K562 (cell line): ENCODE measurements around the gene FADS1. TPM values are rescaled to one million over a fixed set of nuclear protein-coding genes. Genes with fewer than 3 reads are reported as not detected.

Experiments used
- ARNT ChIP-seq, 2 experiments: fragments of 450-650 bp; IDR thresholded peaks; 2 replicates each; pipeline ENCODE4 v1.6.1; 2016; ENCODE audit warnings: mild to moderate bottlenecking in 1 of 2
- CCNT2 ChIP-seq: IDR thresholded peaks from 2 replicates; pipeline ENCODE4 v1.6.1; 2011; ENCODE audit warnings: borderline replicate concordance, low read depth, mild to moderate bottlenecking, moderate library complexity, mixed read lengths, low read length; ENCODE audit not compliant: insufficient read length; ENCODE audit errors: extremely low read depth
- CHD2 ChIP-seq: IDR thresholded peaks from 2 replicates; pipeline ENCODE4 v1.6.1; 2011; ENCODE audit warnings: low read depth, low read length
- CREM ChIP-seq: IDR thresholded peaks from 2 replicates; pipeline ENCODE4 v1.6.1; 2014; ENCODE audit warnings: antibody characterized with exemption, low read depth
- DPF2 ChIP-seq: fragments of 450-650 bp; IDR thresholded peaks from 2 replicates; pipeline ENCODE4 v1.6.1; 2016
- GTF2F1 ChIP-seq: IDR thresholded peaks from 2 replicates; pipeline ENCODE4 v1.6.1; 2011; ENCODE audit warnings: low read depth, low read length, improper control_type of control experiment
- HMG20B ChIP-seq: fragments of 250-450 bp; sonication (Bioruptor Pico); IDR thresholded peaks from 2 replicates; pipeline ENCODE4 v1.5.0; 2021; ENCODE audit warnings: mild to moderate bottlenecking
- NR2C2 ChIP-seq, 2 experiments: fragments of 200-800 bp in 1 of 2; sonication (Bioruptor generic) in 1 of 2; sonication (generic) in 1 of 2; formaldehyde crosslinking in 1 of 2; IDR thresholded peaks; 2 replicates each; pipeline versions ENCODE4 v1.6.1 to v1.8.0; 2016 to 2022; ENCODE audit warnings: mild to moderate bottlenecking in 1 of 2, missing compliant biosample characterization in 1 of 2, missing genetic modification characterization in 1 of 2, missing genetic modification reagents in 1 of 2
- POLR2AphosphoS2 ChIP-seq: IDR thresholded peaks from 2 replicates; pipeline ENCODE4 v1.6.1; 2012; ENCODE audit warnings: low read length, improper control_type of control experiment
- POLR2AphosphoS5 ChIP-seq: IDR thresholded peaks from 2 replicates; pipeline ENCODE4 v1.6.1; 2011; ENCODE audit warnings: mild to moderate bottlenecking, low read depth, low read length, moderate library complexity; ENCODE audit not compliant: control insufficient read depth, insufficient read depth
- SMAD1 ChIP-seq: fragments of 150-350 bp; IDR thresholded peaks from 2 replicates; pipeline ENCODE4 v1.6.1; 2014; ENCODE audit warnings: low read length, low read depth; ENCODE audit not compliant: partially characterized antibody
- SMAD4 ChIP-seq: fragments of 250-450 bp; sonication (Bioruptor Pico); conservative IDR thresholded peaks from 2 replicates; pipeline ENCODE4 v1.8.0; 2021; ENCODE audit warnings: inconsistent platforms, mild to moderate bottlenecking, moderate library complexity
- SUPT5H ChIP-seq: fragments of 450-650 bp; IDR thresholded peaks from 2 replicates; pipeline ENCODE4 v1.6.1; 2016
- TARDBP ChIP-seq: fragments of 450-650 bp; IDR thresholded peaks from 2 replicates; pipeline ENCODE4 v1.6.1; 2016
- ZNF165 ChIP-seq: fragments of 250-450 bp; sonication (Bioruptor Pico); IDR thresholded peaks from 2 replicates; pipeline ENCODE4 v1.4.0; 2020; ENCODE audit warnings: borderline replicate concordance
- ZNF431 ChIP-seq: sonication (generic); formaldehyde crosslinking; IDR thresholded peaks from 2 replicates; pipeline ENCODE4 v1.8.0; 2022; ENCODE audit warnings: mild to moderate bottlenecking, missing genetic modification reagents
- polyA plus RNA-seq, 8 experiments: library from polyadenylated mRNA; depleted of rRNA in 4 of 8; stranded (reverse) in 5 of 8; unstranded in 3 of 8; fragments of >200 nt; fragmentation: Nextera tagmentation in 2 of 8; fragmentation: Illumina TruSeq in 1 of 8; extraction: Ambion mirVana in 2 of 8; extraction: Trizol in 1 of 8; gene quantifications; 2 replicates each; pipeline versions ENCODE4 v1.2.1 to v1.2.3, GENCODE V29; 2011 to 2014; ENCODE audit warnings: inconsistent platforms in 1 of 8, missing spikeins in 1 of 8
- total RNA-seq, 7 experiments: library from RNA; depleted of rRNA in 6 of 7; stranded (reverse); fragments of >200 nt in 6 of 7; fragmentation: Illumina TruSeq in 2 of 7; extraction: Trizol in 2 of 7; gene quantifications; 2 replicates each; pipeline versions ENCODE4 v1.2.1 to v1.2.3, GENCODE V29; 2011 to 2021; ENCODE audit warnings: low replicate concordance in 1 of 7
- TF ChIP-seq, protein P1 (sequence below): sonication (generic); formaldehyde crosslinking; IDR thresholded peaks from 2 replicates; pipeline ENCODE4 v1.4.0; 2020; ENCODE audit warnings: mild to moderate bottlenecking, missing genetic modification reagents
- TF ChIP-seq, protein P2 (sequence below): sonication (generic); formaldehyde crosslinking; IDR thresholded peaks from 2 replicates; pipeline ENCODE4 v1.8.0; 2022; ENCODE audit warnings: missing genetic modification reagents, mild to moderate bottlenecking, moderate library complexity, borderline replicate concordance
- TF ChIP-seq, protein P3 (sequence below): fragments of 450-650 bp; IDR thresholded peaks from 2 replicates; pipeline ENCODE4 v1.6.1; 2014; ENCODE audit warnings: low read depth, mild to moderate bottlenecking, moderate library complexity, borderline replicate concordance
- TF ChIP-seq, protein P4 (sequence below): fragments of 150-350 bp; IDR thresholded peaks from 2 replicates; pipeline ENCODE4 v1.6.1; 2014; ENCODE audit warnings: low read depth, mild to moderate bottlenecking, low read length, borderline replicate concordance

FADS1 gene
- total and polyA plus RNA-seq, 9 of the 15 experiments (the other 6 are each of a cell fraction or from before 2014, with no cell fraction given) = 110 to 864 (median 364) TPM

DNA sequence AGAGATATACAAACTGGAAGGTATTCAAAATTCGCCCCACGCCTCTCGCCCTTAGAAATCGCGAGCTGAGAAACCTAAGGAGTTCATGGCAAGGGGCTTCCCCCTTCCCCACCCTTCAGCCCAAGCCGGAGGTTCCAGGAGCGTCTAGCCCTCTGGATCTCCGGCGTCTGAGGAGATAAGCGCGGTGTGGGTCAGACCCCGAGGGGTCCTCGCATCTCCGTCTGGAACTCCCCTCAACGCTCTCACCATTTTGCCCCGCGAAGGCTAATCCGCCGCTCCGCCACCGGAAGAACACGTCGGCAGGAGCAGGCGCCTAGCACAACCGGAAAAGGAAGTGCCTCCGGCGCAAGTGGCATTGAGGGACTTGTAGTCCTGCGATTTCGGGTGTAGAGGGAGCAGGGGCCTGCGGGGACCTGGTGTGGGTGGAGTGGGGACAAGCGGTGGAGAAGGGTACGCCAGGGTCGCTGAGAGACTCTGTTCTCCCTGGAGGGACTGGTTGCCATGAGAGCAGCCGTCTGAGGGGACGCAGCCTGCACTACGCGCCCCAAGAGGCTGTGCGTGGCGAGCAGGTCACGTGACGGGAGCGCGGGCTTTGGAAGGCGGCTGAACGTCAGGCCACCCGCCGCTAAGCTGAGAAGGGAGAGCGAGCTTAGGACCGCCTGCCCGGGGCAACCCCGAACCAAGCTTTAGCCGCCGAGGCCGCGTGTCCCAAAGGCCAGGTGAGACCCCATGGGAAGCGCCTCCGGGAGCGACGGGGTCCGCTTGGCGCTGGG lies 24.3 kb downstream of the FADS1 start, which contains the start of the genes FEN1 and TMEM258 (continued):
- peak; percentile 19 for TF ChIP-seq CCNT2
- TF ChIP-seq CREM = peak; percentile 86
- TF ChIP-seq POLR2AphosphoS2 = peak; percentile 76; the same call in 1 of the 2 replicates
- TF ChIP-seq HMG20B (CRISPR knock-in tag) = no peak
- TF ChIP-seq, protein P1, sequence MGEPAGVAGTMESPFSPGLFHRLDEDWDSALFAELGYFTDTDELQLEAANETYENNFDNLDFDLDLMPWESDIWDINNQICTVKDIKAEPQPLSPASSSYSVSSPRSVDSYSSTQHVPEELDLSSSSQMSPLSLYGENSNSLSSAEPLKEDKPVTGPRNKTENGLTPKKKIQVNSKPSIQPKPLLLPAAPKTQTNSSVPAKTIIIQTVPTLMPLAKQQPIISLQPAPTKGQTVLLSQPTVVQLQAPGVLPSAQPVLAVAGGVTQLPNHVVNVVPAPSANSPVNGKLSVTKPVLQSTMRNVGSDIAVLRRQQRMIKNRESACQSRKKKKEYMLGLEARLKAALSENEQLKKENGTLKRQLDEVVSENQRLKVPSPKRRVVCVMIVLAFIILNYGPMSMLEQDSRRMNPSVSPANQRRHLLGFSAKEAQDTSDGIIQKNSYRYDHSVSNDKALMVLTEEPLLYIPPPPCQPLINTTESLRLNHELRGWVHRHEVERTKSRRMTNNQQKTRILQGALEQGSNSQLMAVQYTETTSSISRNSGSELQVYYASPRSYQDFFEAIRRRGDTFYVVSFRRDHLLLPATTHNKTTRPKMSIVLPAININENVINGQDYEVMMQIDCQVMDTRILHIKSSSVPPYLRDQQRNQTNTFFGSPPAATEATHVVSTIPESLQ (CRISPR knock-in tag) = peak; percentile 59; the same call in 1 of the 2 replicates
- TF ChIP-seq NR2C2 (CRISPR knock-in tag; IDR thresholded peaks at IDR 0.05) = no peak
- peak; percentile 95 for TF ChIP-seq NR2C2 (tag; IDR thresholded peaks at IDR 0.05)
- peak; percentile 25 for TF ChIP-seq SMAD1
- TF ChIP-seq ARNT (IDR thresholded peaks at IDR 0.05) = peak in 1 of 2 experiments; percentile 96; a peak in 2 of 4 replicates
- 0 out of 2 replicates have a peak, but pooled peaks have one; percentile 44 for TF ChIP-seq SMAD4
- TF ChIP-seq, protein P2, sequence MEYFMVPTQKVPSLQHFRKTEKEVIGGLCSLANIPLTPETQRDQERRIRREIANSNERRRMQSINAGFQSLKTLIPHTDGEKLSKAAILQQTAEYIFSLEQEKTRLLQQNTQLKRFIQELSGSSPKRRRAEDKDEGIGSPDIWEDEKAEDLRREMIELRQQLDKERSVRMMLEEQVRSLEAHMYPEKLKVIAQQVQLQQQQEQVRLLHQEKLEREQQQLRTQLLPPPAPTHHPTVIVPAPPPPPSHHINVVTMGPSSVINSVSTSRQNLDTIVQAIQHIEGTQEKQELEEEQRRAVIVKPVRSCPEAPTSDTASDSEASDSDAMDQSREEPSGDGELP (CRISPR knock-in tag) = peak; percentile 77
- TF ChIP-seq ZNF165 (CRISPR knock-in tag) = 0 out of 2 replicates have a peak, but pooled peaks have one; percentile 27
- 0 out of 2 replicates have a peak, but pooled peaks have one; percentile 37 for TF ChIP-seq ZNF431 (CRISPR knock-in tag)
- TF ChIP-seq POLR2AphosphoS5 = peak; percentile 70
- TF ChIP-seq GTF2F1 = 0 out of 2 replicates have a peak, but pooled peaks have one; percentile 13
- no peak; the same call in 1 of the 2 replicates for TF ChIP-seq CHD2
- TF ChIP-seq, protein P3, sequence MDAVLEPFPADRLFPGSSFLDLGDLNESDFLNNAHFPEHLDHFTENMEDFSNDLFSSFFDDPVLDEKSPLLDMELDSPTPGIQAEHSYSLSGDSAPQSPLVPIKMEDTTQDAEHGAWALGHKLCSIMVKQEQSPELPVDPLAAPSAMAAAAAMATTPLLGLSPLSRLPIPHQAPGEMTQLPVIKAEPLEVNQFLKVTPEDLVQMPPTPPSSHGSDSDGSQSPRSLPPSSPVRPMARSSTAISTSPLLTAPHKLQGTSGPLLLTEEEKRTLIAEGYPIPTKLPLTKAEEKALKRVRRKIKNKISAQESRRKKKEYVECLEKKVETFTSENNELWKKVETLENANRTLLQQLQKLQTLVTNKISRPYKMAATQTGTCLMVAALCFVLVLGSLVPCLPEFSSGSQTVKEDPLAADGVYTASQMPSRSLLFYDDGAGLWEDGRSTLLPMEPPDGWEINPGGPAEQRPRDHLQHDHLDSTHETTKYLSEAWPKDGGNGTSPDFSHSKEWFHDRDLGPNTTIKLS = peak; percentile 96
- TF ChIP-seq, protein P4, sequence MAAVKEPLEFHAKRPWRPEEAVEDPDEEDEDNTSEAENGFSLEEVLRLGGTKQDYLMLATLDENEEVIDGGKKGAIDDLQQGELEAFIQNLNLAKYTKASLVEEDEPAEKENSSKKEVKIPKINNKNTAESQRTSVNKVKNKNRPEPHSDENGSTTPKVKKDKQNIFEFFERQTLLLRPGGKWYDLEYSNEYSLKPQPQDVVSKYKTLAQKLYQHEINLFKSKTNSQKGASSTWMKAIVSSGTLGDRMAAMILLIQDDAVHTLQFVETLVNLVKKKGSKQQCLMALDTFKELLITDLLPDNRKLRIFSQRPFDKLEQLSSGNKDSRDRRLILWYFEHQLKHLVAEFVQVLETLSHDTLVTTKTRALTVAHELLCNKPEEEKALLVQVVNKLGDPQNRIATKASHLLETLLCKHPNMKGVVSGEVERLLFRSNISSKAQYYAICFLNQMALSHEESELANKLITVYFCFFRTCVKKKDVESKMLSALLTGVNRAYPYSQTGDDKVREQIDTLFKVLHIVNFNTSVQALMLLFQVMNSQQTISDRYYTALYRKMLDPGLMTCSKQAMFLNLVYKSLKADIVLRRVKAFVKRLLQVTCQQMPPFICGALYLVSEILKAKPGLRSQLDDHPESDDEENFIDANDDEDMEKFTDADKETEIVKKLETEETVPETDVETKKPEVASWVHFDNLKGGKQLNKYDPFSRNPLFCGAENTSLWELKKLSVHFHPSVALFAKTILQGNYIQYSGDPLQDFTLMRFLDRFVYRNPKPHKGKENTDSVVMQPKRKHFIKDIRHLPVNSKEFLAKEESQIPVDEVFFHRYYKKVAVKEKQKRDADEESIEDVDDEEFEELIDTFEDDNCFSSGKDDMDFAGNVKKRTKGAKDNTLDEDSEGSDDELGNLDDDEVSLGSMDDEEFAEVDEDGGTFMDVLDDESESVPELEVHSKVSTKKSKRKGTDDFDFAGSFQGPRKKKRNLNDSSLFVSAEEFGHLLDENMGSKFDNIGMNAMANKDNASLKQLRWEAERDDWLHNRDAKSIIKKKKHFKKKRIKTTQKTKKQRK = no peak
- TF ChIP-seq SUPT5H = peak; percentile 93
- TF ChIP-seq TARDBP = no peak
- 0 out of 2 replicates have a peak, but pooled peaks have one; percentile 50 for TF ChIP-seq DPF2
